ENCODE data around the gene KIF7. TPM values are rescaled to one million over a fixed set of nuclear protein-coding genes. Genes with fewer than 3 reads are reported as not detected.

KIF7 gene
- total and polyA plus RNA-seq, 2 of the 8 experiments (the other 6 are each of a cell fraction or from before 2014, with no cell fraction given) = 4.9 to 14.0 TPM

DNA sequence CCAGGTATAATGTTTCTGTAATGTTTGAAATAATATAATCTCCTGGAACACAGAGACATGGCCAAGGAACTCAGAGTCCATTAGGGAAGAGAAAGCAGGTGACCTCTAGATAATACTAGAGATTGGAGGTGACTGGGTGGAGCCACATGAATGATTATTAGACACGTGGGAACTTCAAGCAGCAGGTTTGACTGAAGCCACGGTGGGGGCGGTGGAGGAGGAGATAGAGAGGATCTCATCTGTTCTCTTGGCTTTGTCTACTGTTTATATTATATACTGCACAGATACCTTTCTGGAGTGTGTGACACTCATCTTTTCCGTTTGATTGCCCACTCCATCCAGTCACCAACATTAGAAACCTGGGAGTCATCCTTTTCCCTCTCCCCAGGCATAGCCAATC, 33.7 kb downstream of the KIF7 start:
- POLR2A ChIA-PET (ENCODE audit: partially characterized antibody) = interaction anchor here (1.8 to 3.0 kb wide), 4 partner anchors 9 to 46 kb away, joined by 3 to 6 read pairs (median 5); partner anchors contain the start of gene TICRR
- H2BK5ac ChIP-seq (ENCODE audit: low read depth, low read length) = no peak overlapping the region
- peaks cover 8 to 21% of the 10 kb centered on the region in 2 experiments for H4K20me1 ChIP-seq (replicated peaks in 1 of 2; ENCODE audit: control insufficient read depth in 1 of 2, insufficient read depth in 2 of 2, low read length in 2 of 2)
- H2BK120ac ChIP-seq (replicated peaks; ENCODE audit: low read depth, low read length) = no peak overlapping the region
- H2AFZ ChIP-seq (ENCODE audit: low read length) = no peak overlapping the region
- CTCF ChIA-PET (ENCODE audit: partially characterized antibody) = interaction anchor here (0.9 kb wide), 1 partner anchor 10 kb away, joined by 3 read pairs; no protein-coding TSS in a partner anchor
- H3K23ac ChIP-seq (ENCODE audit: insufficient read length) = no peak overlapping the region
- H3K27me3 ChIP-seq (replicated peaks in 1 of 4; ENCODE audit: control insufficient read depth in 3 of 4, extremely low read depth in 1 of 4, insufficient read depth in 3 of 4, low read length in 3 of 4) = no peaks in the 10 kb centered on the region
- H4K91ac ChIP-seq (replicated peaks; ENCODE audit: insufficient read length, low read length) = no peak overlapping the region
- no peak overlapping the region for H4K8ac ChIP-seq (ENCODE audit: extremely low read depth, insufficient read depth, low read length)
- no peak overlapping the region for H2BK20ac ChIP-seq (ENCODE audit: low read length)
- no peak overlapping the region for H3K4me3 ChIP-seq (ENCODE audit: extremely low read depth in 1 of 4, insufficient read depth in 2 of 4, low read depth in 3 of 4, low read length in 4 of 4)
- H3K23me2 ChIP-seq (ENCODE audit: low read depth, low read length) = no peaks in the 10 kb centered on the region
- no peaks in the 10 kb centered on the region for H3K9me3 ChIP-seq (ENCODE audit: insufficient read depth in 2 of 2, low read depth in 1 of 2, low read length in 1 of 2)
- no peaks in the 10 kb centered on the region for H3K4me1 ChIP-seq (replicated peaks in 1 of 4; ENCODE audit: control insufficient read depth in 3 of 4, insufficient read depth in 4 of 4, low read length in 3 of 4)
- H3K79me1 ChIP-seq (ENCODE audit: low read depth, low read length) = 0 out of 2 replicates have a peak, but pooled peaks cover 3% of the 10 kb centered on the region
- no peak overlapping the region for H3K4me2 ChIP-seq (ENCODE audit: insufficient read depth in 1 of 2, low read depth in 2 of 2, low read length in 2 of 2)
- peaks cover 48 to 94% (median 78%) of the 10 kb centered on the region in 4 experiments for H3K36me3 ChIP-seq (ENCODE audit: control insufficient read depth in 2 of 4, insufficient read depth in 4 of 4, low read length in 3 of 4)
- no peak overlapping the region for H3K9ac ChIP-seq (replicated peaks in 1 of 4; ENCODE audit: extremely low read depth in 1 of 4, low read depth in 3 of 4, low read length in 3 of 4)
- H3K18ac ChIP-seq (ENCODE audit: extremely low read depth, low read length) = no peak overlapping the region
- no peak for DNase-seq (ENCODE audit: low read depth in 1 of 2, low spot score in 2 of 2)
- no peak overlapping the region for H3K14ac ChIP-seq (ENCODE audit: insufficient read length)
- no peak for FAIRE-seq
- no peak overlapping the region for H4K5ac ChIP-seq (ENCODE audit: insufficient read length, low read depth, low read length)
- H2BK12ac ChIP-seq (ENCODE audit: low read depth, low read length) = no peak overlapping the region
- H3K27ac ChIP-seq (ENCODE audit: low read depth, low read length) = no peak overlapping the region
- H2BK15ac ChIP-seq (ENCODE audit: low read length) = no peak overlapping the region
- 98% methylated on average over 4 of the region's 4 CpGs; no CpG with 5 or more reads in 1 of the 2 experiments for WGBS, 2 experiments (ENCODE audit: extremely low coverage in 1 of 2, insufficient coverage in 1 of 2, insufficient read length in 1 of 2, insufficient replicate concordance in 2 of 2, low coverage in 1 of 2, low lambda C conversion rate in 2 of 2, missing lambda C conversion rate in 1 of 2)
- no peak overlapping the region for H2AK5ac ChIP-seq (ENCODE audit: low read depth, low read length)
- H3K4ac ChIP-seq (replicated peaks; ENCODE audit: insufficient read length, low read depth, low read length) = no peak overlapping the region
- no peaks in the 10 kb centered on the region for H3K79me2 ChIP-seq (ENCODE audit: control insufficient read depth in 1 of 2, insufficient read depth in 2 of 2, low read length in 2 of 2)
- no peak overlapping the region for H3K56ac ChIP-seq (replicated peaks; ENCODE audit: insufficient read length, low read depth, low read length)
